H1 (cell line): ENCODE measurements around the gene GPLD1. TPM values are rescaled to one million over a fixed set of nuclear protein-coding genes. Genes with fewer than 3 reads are reported as not detected.

Experiments used
- MAFK ChIP-seq: IDR thresholded peaks from 2 replicates; pipeline ENCODE4 v1.6.1; 2012; ENCODE audit warnings: low read depth, mild to moderate bottlenecking, improper control_type of control experiment, low read length
- polyA plus RNA-seq, 7 experiments: library from polyadenylated mRNA; depleted of rRNA in 3 of 7; stranded (reverse) in 5 of 7; unstranded in 2 of 7; fragments of >200 nt in 5 of 7; fragments of 200-250 nt in 2 of 7; gene quantifications; 1 replicate in 5 of 7; 2 replicates in 1 of 7; 4 replicates in 1 of 7; pipeline versions ENCODE4 v1.2.1 to v1.2.3, GENCODE V29; 2011 to 2013; ENCODE audit warnings: missing spikeins in 2 of 7, mixed read lengths in 2 of 7
- total RNA-seq: library from RNA; stranded (reverse); fragmentation: NEBNext Ultra II Directional; extraction: Animal tissue kit (Norgen Biotek cat#: 25700); gene quantifications from 2 replicates; pipeline ENCODE4 v1.2.1, GENCODE V29; 2021

GPLD1 gene
- total and polyA plus RNA-seq, 2 of the 8 experiments (the other 6 are each of a cell fraction or from before 2014, with no cell fraction given): 3.7 to 5.3 TPM

GRCh38 chr6:24448828-24449525 is 40.4 kb downstream of the GPLD1 start (continued):
- no peak for TF ChIP-seq MAFK
